Activated naive CD4-positive, alpha-beta T cell treated with anti-CD3 and anti-CD28 coated beads, Interleukin-2, amount 10 ng/mL, durations not matched to agents 7 days and 5 days (primary cell): ENCODE data around the gene LCN12.
"Not testable (repeated sequence)": the region's sequence is repeated elsewhere in the genome, so short reads cannot be mapped to it uniquely, and the experiment has no call there.

Source experiments
- CTCF ChIA-PET: fragments of 350-600 bp; sonication (Branson Sonifier 250); formaldehyde crosslinking; loops from one replicate; lab custom pipeline; 2021; ENCODE audit warnings: antibody characterized with exemption; lab: Charles Lee
- DNase-seq: peaks from one replicate; pipeline ENCODE4 v3.0.0-alpha.2; 2020
- H3K27ac Mint-ChIP-seq: one replicate; pipeline ENCODE4 v1.8.0; 2021; ENCODE audit warnings: mild to moderate bottlenecking, moderate library complexity, mixed read lengths
- H3K27me3 Mint-ChIP-seq: one replicate; pipeline ENCODE4 v1.8.0; 2021; ENCODE audit warnings: mild to moderate bottlenecking, mixed read lengths
- H3K36me3 Mint-ChIP-seq: one replicate; pipeline ENCODE4 v1.8.0; 2021; ENCODE audit warnings: mixed read lengths
- H3K4me1 Mint-ChIP-seq: one replicate; pipeline ENCODE4 v1.8.0; 2021; ENCODE audit warnings: mixed read lengths
- H3K4me3 Mint-ChIP-seq: one replicate; pipeline ENCODE4 v1.8.0; 2021; ENCODE audit warnings: mild to moderate bottlenecking, moderate library complexity, mixed read lengths
- H3K9me3 Mint-ChIP-seq: one replicate; pipeline ENCODE4 v1.8.0; 2021; ENCODE audit warnings: mixed read lengths

Gene LCN12

GRCh38 chr9:136995772-136996311 is 43.8 kb downstream of the LCN12 start:
- Mint-ChIP-seq H3K4me3 (peak overlapping the region; percentile 38), H3K27ac (peak overlapping the region; percentile 85), H3K27me3 (peaks cover 35% of the 10 kb centered on the region), H3K36me3 (peaks cover 7% of the 10 kb centered on the region), H3K9me3 (no peaks in the 10 kb centered on the region), H3K4me1 (peaks cover 66% of the 10 kb centered on the region)
- DNase-seq, result no peak
- CTCF ChIA-PET, result interaction anchor here (1.0 to 1.6 kb wide), 2 partner anchors 33 to 39 kb away, joined by 5 to 7 read pairs; no protein-coding TSS in a partner anchor

GRCh38 chr9:136996361-136997292 is 44.6 kb downstream of the LCN12 start, which contains the start of gene CLIC3:
TSS of gene CLIC3 (minus strand) at chr9:136996568. CDS start at chr9:136996543, 25 bp downstream.
- Mint-ChIP-seq H3K9me3 (no peaks in the 10 kb centered on the region), H3K27me3 (peaks cover 38% of the 10 kb centered on the region), H3K4me1 (peaks cover 59% of the 10 kb centered on the region), H3K4me3 (peak within 1 kb of the TSS; percentile 56), H3K36me3 (peaks cover 7% of the 10 kb centered on the region), H3K27ac (peak within 1 kb of the TSS; percentile 85)
- CTCF ChIA-PET, result interaction anchor here (1.0 to 1.6 kb wide), 2 partner anchors 33 to 38 kb away, joined by 5 to 7 read pairs; no protein-coding TSS in a partner anchor
- DNase-seq, result peak; percentile 73

- Mint-ChIP-seq H3K4me1 (peaks cover 58% of the 10 kb centered on the region), H3K36me3 (peaks cover 7% of the 10 kb centered on the region), H3K4me3 (peak overlapping the region; percentile 35), H3K27me3 (peaks cover 42% of the 10 kb centered on the region), H3K9me3 (no peaks in the 10 kb centered on the region), H3K27ac (peak overlapping the region; percentile 86)
- CTCF ChIA-PET, result no interaction called here
- DNase-seq, result no peak
Measured at GRCh38 chr9:136997371-136997770, 45.3 kb downstream of the LCN12 start.

GRCh38 chr9:136997830-136998234 is 45.8 kb downstream of the LCN12 start:
- Mint-ChIP-seq H3K27ac (peak overlapping the region; percentile 86), H3K36me3 (peaks cover 7% of the 10 kb centered on the region), H3K9me3 (no peaks in the 10 kb centered on the region), H3K4me1 (peaks cover 58% of the 10 kb centered on the region), H3K27me3 (peaks cover 46% of the 10 kb centered on the region), H3K4me3 (peak overlapping the region; percentile 35)
- DNase-seq, result peak; percentile 60
- CTCF ChIA-PET, result interaction anchor here (0.6 kb wide), 1 partner anchor 182 kb away, joined by 3 read pairs; no protein-coding TSS in a partner anchor

- H3K36me3 Mint-ChIP-seq, result no peaks in the 10 kb centered on the region
- peak overlapping the region; percentile 50 for H3K27ac Mint-ChIP-seq
- peaks cover 49% of the 10 kb centered on the region for H3K27me3 Mint-ChIP-seq
- peak overlapping the region; percentile 23 for H3K4me3 Mint-ChIP-seq
- peaks cover 45% of the 10 kb centered on the region for H3K4me1 Mint-ChIP-seq
- CTCF ChIA-PET, result interaction anchor here (0.7 to 1.6 kb wide), 5 partner anchors 21 to 35 kb away, joined by 3 to 6 read pairs (median 3); no protein-coding TSS in a partner anchor
- peak; percentile 49 for DNase-seq
- no peaks in the 10 kb centered on the region for H3K9me3 Mint-ChIP-seq
Measured at GRCh38 chr9:137000177-137000930, 48.3 kb downstream of the LCN12 start.

GRCh38 chr9:137001857-137002645 is 50.0 kb downstream of the LCN12 start:
- Mint-ChIP-seq H3K36me3 (no peaks in the 10 kb centered on the region), H3K27me3 (peaks cover 42% of the 10 kb centered on the region), H3K9me3 (no peaks in the 10 kb centered on the region), H3K4me1 (peaks cover 32% of the 10 kb centered on the region), H3K4me3 (no peak overlapping the region), H3K27ac (no peak overlapping the region)
- DNase-seq, result no peak
- CTCF ChIA-PET, result interaction anchor here (0.6 to 1.6 kb wide), 3 partner anchors 17 to 584 kb away, joined by 3 to 4 read pairs (median 3); no protein-coding TSS in a partner anchor

GRCh38 chr9:137002646-137003041 is 50.6 kb downstream of the LCN12 start:
- DNase-seq, result no peak
- no peaks in the 10 kb centered on the region for H3K36me3 Mint-ChIP-seq
- H3K4me3 Mint-ChIP-seq, result no peak overlapping the region
- no peak overlapping the region for H3K27ac Mint-ChIP-seq
- H3K9me3 Mint-ChIP-seq, result no peaks in the 10 kb centered on the region
- CTCF ChIA-PET, result interaction anchor here (0.6 to 1.6 kb wide), 3 partner anchors 18 to 584 kb away, joined by 3 to 4 read pairs (median 3); no protein-coding TSS in a partner anchor
- H3K4me1 Mint-ChIP-seq, result peaks cover 26% of the 10 kb centered on the region
- peaks cover 36% of the 10 kb centered on the region for H3K27me3 Mint-ChIP-seq

- DNase-seq, H3K36me3 Mint-ChIP-seq, H3K27ac Mint-ChIP-seq, H3K4me3 Mint-ChIP-seq, H3K9me3 Mint-ChIP-seq: not testable (repeated sequence)
- Mint-ChIP-seq H3K4me1 (peaks cover 12% of the 10 kb centered on the region), H3K27me3 (peaks cover 28% of the 10 kb centered on the region)
- CTCF ChIA-PET, result interaction anchor here (2.6 kb wide), 1 partner anchor 31 kb away, joined by 6 read pairs; no protein-coding TSS in a partner anchor
Measured at GRCh38 chr9:137004285-137004684, 52.2 kb downstream of the LCN12 start.
